Uterus (tissue), 4 donors: ENCODE results near the gene OTOG. TPM values are rescaled to one million over a fixed set of nuclear protein-coding genes. Genes with fewer than 3 reads are reported as not detected.

Source experiments
- DNase-seq, 2 donors: peaks; one replicate each; pipeline ENCODE4 v3.0.0-alpha.2; 2019 to 2020
- H3K27ac ChIP-seq, 2 donors: fragments of 200-600 bp; sonication (generic); 1 replicate in 1 of 2; 2 replicates in 1 of 2; pipeline ENCODE4 v1.5.1; 2016 to 2018
- H3K27me3 ChIP-seq, 2 donors: fragments of 200-600 bp; sonication (generic); one replicate each; pipeline ENCODE4 v1.5.1; 2018 to 2019; ENCODE audit warnings: control low read depth in 1 of 2
- H3K36me3 ChIP-seq, 2 donors: fragments of 200-600 bp; sonication (generic); one replicate each; pipeline ENCODE4 v1.5.1; 2019; ENCODE audit warnings: control low read depth in 1 of 2
- H3K4me1 ChIP-seq, 2 donors: fragments of 200-600 bp; sonication (generic); one replicate each; pipeline ENCODE4 v1.5.1; 2018 to 2019; ENCODE audit warnings: control low read depth in 1 of 2
- H3K4me3 ChIP-seq, 2 donors: fragments of 200-600 bp; sonication (generic); 1 replicate in 1 of 2; 2 replicates in 1 of 2; pipeline ENCODE4 v1.5.1; 2018 to 2019; ENCODE audit warnings: mild to moderate bottlenecking in 1 of 2
- H3K9me3 ChIP-seq, 2 donors: fragments of 200-600 bp; sonication (generic); one replicate each; pipeline ENCODE4 v1.5.1; 2019; ENCODE audit warnings: control low read depth in 1 of 2
- POLR2A ChIP-seq, 2 donors: fragments of 450-650 bp; IDR thresholded peaks; one replicate each; pipeline ENCODE4 v1.6.1; 2016; ENCODE audit warnings: antibody characterized with exemption in 2 of 2, mild to moderate bottlenecking in 1 of 2, moderate library complexity in 1 of 2
- intact Hi-C: fragments of 100-400 bp; cut with DNase I; formaldehyde crosslinking; loops from one replicate; pipeline ENCODE4 v1.15.1; 2023; ENCODE audit warnings: low total_unique reads
- total RNA-seq, 4 donors: library from RNA; depleted of rRNA in 3 of 4; stranded (reverse); fragments of >200 nt in 3 of 4; gene quantifications; one replicate each; pipeline versions ENCODE4 v1.1.0 to v1.2.4, GENCODE V29; 2014 to 2023
- TF ChIP-seq, protein P1 (sequence below), 4 experiments: fragments of 200-600 bp in 2 of 4; fragments of 450-650 bp in 2 of 4; sonication (generic) in 2 of 4; IDR thresholded peaks; one replicate each; pipeline ENCODE4 v1.5.1; 2016 to 2019; ENCODE audit warnings: antibody characterized with exemption in 4 of 4, mild to moderate bottlenecking in 2 of 4, moderate library complexity in 1 of 4
- donor health status: DM: yes; HTN: yes; CAD: no.

The OTOG gene
- total RNA-seq, 4 donors from 2014 or later, result under 0.01 TPM; not detected in 3

- H3K4me3 ChIP-seq, result no peak overlapping the region
- H3K27me3 ChIP-seq, result no peaks in the 10 kb centered on the region
- no peak overlapping the region for H3K27ac ChIP-seq
- no peak for TF ChIP-seq POLR2A (IDR thresholded peaks at IDR 0.05)
- TF ChIP-seq, protein P1, sequence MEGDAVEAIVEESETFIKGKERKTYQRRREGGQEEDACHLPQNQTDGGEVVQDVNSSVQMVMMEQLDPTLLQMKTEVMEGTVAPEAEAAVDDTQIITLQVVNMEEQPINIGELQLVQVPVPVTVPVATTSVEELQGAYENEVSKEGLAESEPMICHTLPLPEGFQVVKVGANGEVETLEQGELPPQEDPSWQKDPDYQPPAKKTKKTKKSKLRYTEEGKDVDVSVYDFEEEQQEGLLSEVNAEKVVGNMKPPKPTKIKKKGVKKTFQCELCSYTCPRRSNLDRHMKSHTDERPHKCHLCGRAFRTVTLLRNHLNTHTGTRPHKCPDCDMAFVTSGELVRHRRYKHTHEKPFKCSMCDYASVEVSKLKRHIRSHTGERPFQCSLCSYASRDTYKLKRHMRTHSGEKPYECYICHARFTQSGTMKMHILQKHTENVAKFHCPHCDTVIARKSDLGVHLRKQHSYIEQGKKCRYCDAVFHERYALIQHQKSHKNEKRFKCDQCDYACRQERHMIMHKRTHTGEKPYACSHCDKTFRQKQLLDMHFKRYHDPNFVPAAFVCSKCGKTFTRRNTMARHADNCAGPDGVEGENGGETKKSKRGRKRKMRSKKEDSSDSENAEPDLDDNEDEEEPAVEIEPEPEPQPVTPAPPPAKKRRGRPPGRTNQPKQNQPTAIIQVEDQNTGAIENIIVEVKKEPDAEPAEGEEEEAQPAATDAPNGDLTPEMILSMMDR (IDR thresholded peaks at IDR 0.05), result no peak
- no peaks in the 10 kb centered on the region for H3K9me3 ChIP-seq
- intact Hi-C loops, result no loop called here
- H3K4me1 ChIP-seq, result no peaks in the 10 kb centered on the region
- no peaks in the 10 kb centered on the region for H3K36me3 ChIP-seq
- DNase-seq, result no peak
Measured at GRCh38 chr11:17593466-17594245, 46.6 kb downstream of the OTOG start.

DNA sequence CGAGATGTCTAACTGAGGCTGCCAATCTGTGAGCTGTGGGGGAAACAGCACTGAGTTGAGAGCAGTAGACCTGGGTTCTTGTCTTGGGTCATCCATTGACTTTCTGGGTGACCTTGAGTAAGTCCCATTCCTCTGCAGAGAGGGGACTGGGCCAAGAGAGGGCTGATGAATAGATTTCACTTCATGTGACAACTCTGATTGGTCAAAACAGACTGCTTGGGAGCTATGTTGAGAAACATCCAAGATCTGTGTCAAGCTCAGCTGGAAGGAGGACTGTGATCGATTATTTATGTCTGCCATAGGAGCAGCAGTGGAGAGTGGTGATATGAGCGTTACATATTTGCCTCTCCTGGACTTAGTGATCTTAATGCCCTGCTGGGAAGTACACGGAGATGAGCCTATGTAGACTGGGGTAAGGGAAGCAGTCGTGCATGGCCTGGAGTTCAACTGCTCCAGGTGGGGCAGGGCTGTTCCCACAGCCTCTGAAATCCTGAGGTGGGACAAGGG, 47.7 kb downstream of the OTOG start:
- Histone ChIP-seq H3K4me1 (no peaks in the 10 kb centered on the region), H3K27ac (no peak overlapping the region), H3K9me3 (no peaks in the 10 kb centered on the region), H3K27me3 (no peaks in the 10 kb centered on the region), H3K4me3 (no peak overlapping the region), H3K36me3 (no peaks in the 10 kb centered on the region)
- TF ChIP-seq, protein P1 (IDR thresholded peaks at IDR 0.05), result no peak
- TF ChIP-seq POLR2A (IDR thresholded peaks at IDR 0.05), result no peak
- intact Hi-C loops, result no loop called here
- no peak for DNase-seq

GRCh38 chr11:17595526-17596309, 48.7 kb downstream of the OTOG start:
- intact Hi-C loops, result no loop called here
- Histone ChIP-seq H3K27me3 (no peaks in the 10 kb centered on the region), H3K4me1 (no peaks in the 10 kb centered on the region), H3K27ac (no peak overlapping the region), H3K9me3 (no peaks in the 10 kb centered on the region), H3K36me3 (no peaks in the 10 kb centered on the region), H3K4me3 (no peak overlapping the region)
- TF ChIP-seq, protein P1 (IDR thresholded peaks at IDR 0.05), result no peak
- TF ChIP-seq POLR2A (IDR thresholded peaks at IDR 0.05), result no peak
- DNase-seq, result peak in 1 of 2 donors; percentile 9

GRCh38 chr11:17596310-17596669, 49.2 kb downstream of the OTOG start:
- intact Hi-C loops, result no loop called here
- peak in 1 of 2 donors; percentile 1 for DNase-seq

More at GRCh38 chr11:17596310-17596669, 49.2 kb downstream of the OTOG start:
- Histone ChIP-seq H3K4me1 (no peaks in the 10 kb centered on the region), H3K27ac (no peak overlapping the region), H3K9me3 (no peaks in the 10 kb centered on the region), H3K4me3 (no peak overlapping the region), H3K36me3 (no peaks in the 10 kb centered on the region), H3K27me3 (no peaks in the 10 kb centered on the region)
- no peak for TF ChIP-seq POLR2A (IDR thresholded peaks at IDR 0.05)
- TF ChIP-seq, protein P1 (IDR thresholded peaks at IDR 0.05), result no peak
